ENCODE results near the gene C1QTNF2. TPM values are rescaled to one million over a fixed set of nuclear protein-coding genes. Genes with fewer than 3 reads are reported as not detected.

Gene C1QTNF2
- total and polyA plus RNA-seq, 2 of the 13 experiments (the other 11 are each of a cell fraction or from before 2014, with no cell fraction given): not detected

DNA sequence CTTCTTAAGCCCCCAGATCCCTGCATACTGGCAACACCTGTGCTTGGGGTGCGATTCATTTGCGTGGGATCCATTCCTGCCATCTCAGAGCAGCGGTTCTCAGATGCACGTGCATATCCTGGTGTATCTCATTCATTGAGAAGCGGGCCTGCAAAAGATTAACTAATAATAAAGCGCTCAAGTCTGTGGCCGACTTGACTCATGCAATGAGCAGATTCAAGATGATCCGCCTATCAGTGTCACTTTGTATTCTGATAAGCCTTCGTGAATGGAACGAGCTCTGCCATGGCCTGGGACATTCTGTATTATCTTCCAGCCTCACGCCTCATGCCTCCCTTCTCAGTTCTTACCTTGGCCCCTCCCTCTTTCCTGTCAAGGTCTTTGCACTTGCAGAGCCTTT lies 22.3 kb downstream of the C1QTNF2 start (continued):
- TF ChIP-seq MEIS1 (CRISPR knock-in tag; IDR thresholded peaks at IDR 0.05; ENCODE audit: borderline replicate concordance) (no peak), SRSF4 (IDR thresholded peaks at IDR 0.05; ENCODE audit: low read depth, low read length, poor library complexity, severe bottlenecking) (no peak), CEBPG (CRISPR knock-in tag; IDR thresholded peaks at IDR 0.05) (no peak), ETV5 (CRISPR knock-in tag; IDR thresholded peaks at IDR 0.05; ENCODE audit: borderline replicate concordance) (no peak), GTF2F1 (IDR thresholded peaks at IDR 0.05; ENCODE audit: low read length) (no peak), ETV6 (CRISPR knock-in tag; conservative IDR thresholded peaks at IDR 0.05) (no peak), NFIC (IDR thresholded peaks at IDR 0.05; ENCODE audit: low read length) (no peak), HIVEP1 (CRISPR knock-in tag; IDR thresholded peaks at IDR 0.05) (no peak)
- TF ChIP-seq, protein P1, sequence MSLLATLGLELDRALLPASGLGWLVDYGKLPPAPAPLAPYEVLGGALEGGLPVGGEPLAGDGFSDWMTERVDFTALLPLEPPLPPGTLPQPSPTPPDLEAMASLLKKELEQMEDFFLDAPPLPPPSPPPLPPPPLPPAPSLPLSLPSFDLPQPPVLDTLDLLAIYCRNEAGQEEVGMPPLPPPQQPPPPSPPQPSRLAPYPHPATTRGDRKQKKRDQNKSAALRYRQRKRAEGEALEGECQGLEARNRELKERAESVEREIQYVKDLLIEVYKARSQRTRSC (CRISPR knock-in tag; IDR thresholded peaks at IDR 0.05; ENCODE audit: low read depth): no peak
- TF ChIP-seq, protein P2, sequence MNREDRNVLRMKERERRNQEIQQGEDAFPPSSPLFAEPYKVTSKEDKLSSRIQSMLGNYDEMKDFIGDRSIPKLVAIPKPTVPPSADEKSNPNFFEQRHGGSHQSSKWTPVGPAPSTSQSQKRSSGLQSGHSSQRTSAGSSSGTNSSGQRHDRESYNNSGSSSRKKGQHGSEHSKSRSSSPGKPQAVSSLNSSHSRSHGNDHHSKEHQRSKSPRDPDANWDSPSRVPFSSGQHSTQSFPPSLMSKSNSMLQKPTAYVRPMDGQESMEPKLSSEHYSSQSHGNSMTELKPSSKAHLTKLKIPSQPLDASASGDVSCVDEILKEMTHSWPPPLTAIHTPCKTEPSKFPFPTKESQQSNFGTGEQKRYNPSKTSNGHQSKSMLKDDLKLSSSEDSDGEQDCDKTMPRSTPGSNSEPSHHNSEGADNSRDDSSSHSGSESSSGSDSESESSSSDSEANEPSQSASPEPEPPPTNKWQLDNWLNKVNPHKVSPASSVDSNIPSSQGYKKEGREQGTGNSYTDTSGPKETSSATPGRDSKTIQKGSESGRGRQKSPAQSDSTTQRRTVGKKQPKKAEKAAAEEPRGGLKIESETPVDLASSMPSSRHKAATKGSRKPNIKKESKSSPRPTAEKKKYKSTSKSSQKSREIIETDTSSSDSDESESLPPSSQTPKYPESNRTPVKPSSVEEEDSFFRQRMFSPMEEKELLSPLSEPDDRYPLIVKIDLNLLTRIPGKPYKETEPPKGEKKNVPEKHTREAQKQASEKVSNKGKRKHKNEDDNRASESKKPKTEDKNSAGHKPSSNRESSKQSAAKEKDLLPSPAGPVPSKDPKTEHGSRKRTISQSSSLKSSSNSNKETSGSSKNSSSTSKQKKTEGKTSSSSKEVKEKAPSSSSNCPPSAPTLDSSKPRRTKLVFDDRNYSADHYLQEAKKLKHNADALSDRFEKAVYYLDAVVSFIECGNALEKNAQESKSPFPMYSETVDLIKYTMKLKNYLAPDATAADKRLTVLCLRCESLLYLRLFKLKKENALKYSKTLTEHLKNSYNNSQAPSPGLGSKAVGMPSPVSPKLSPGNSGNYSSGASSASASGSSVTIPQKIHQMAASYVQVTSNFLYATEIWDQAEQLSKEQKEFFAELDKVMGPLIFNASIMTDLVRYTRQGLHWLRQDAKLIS (CRISPR knock-in tag; IDR thresholded peaks at IDR 0.05): no peak
